Measurements from ENCODE around the gene PKN1. TPM values are rescaled to one million over a fixed set of nuclear protein-coding genes. Genes with fewer than 3 reads are reported as not detected.
A peak's percentile ranks its signal among the peaks of the same experiment; 100 is the strongest.

PKN1 gene
- total RNA-seq, 2 donors from 2014 or later = 103 to 141 TPM

DNA sequence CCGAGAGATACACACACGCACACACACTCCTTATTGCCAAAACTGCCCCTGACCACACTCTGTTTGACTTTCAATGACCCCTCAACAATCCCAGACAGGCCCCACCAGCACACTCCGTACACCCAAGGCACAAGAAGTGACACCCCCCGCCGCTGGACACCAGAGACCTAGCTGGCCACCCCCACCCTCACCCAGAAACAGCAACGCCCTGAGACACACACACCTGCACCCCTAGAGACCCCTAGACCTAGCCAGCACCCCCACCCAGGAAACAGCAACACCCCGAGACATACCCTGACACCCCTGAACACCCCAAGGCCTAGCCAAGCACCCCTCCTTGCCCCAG, 43.2 kb downstream of the PKN1 start:
- no peaks in the 10 kb centered on the region for H3K27me3 ChIP-seq (ENCODE audit: control insufficient read depth, insufficient read depth, low read length, poor library complexity, severe bottlenecking)
- H3K4me1 ChIP-seq (ENCODE audit: control insufficient read depth, insufficient read depth, low read length) = no peaks in the 10 kb centered on the region
- H3K27ac ChIP-seq (ENCODE audit: low read depth, low read length) = no peak overlapping the region
- no peaks in the 10 kb centered on the region for H3K9me3 ChIP-seq (ENCODE audit: control insufficient read depth, low read length)
- Mint-ChIP-seq H3K27ac (peak overlapping the region; percentile 36), H3K4me1 (peaks cover 13% of the 10 kb centered on the region), H3K9me3 (no peaks in the 10 kb centered on the region), H3K36me3 (ENCODE audit: low read depth) (peaks cover 14% of the 10 kb centered on the region), H3K4me3 (no peak overlapping the region), H3K27me3 (ENCODE audit: insufficient read depth) (peaks cover 14% of the 10 kb centered on the region)
- no peak for DNase-seq
- WGBS, 2 experiments (ENCODE audit: insufficient coverage in 1 of 2, insufficient read length in 1 of 2) = 88% methylated on average over 7 of the region's 7 CpGs; no CpG with 5 or more reads in 1 of the 2 experiments
- TF ChIP-seq, protein P1, sequence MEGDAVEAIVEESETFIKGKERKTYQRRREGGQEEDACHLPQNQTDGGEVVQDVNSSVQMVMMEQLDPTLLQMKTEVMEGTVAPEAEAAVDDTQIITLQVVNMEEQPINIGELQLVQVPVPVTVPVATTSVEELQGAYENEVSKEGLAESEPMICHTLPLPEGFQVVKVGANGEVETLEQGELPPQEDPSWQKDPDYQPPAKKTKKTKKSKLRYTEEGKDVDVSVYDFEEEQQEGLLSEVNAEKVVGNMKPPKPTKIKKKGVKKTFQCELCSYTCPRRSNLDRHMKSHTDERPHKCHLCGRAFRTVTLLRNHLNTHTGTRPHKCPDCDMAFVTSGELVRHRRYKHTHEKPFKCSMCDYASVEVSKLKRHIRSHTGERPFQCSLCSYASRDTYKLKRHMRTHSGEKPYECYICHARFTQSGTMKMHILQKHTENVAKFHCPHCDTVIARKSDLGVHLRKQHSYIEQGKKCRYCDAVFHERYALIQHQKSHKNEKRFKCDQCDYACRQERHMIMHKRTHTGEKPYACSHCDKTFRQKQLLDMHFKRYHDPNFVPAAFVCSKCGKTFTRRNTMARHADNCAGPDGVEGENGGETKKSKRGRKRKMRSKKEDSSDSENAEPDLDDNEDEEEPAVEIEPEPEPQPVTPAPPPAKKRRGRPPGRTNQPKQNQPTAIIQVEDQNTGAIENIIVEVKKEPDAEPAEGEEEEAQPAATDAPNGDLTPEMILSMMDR (conservative IDR thresholded peaks at IDR 0.05) = no peak
- H3K36me3 ChIP-seq (ENCODE audit: control insufficient read depth, insufficient read depth, low read length) = peaks cover 19% of the 10 kb centered on the region
- H3K4me3 ChIP-seq (ENCODE audit: low read length) = no peak overlapping the region
- H3K9ac ChIP-seq (ENCODE audit: extremely low read depth, low read length, poor library complexity, severe bottlenecking) = no peak overlapping the region

DNA sequence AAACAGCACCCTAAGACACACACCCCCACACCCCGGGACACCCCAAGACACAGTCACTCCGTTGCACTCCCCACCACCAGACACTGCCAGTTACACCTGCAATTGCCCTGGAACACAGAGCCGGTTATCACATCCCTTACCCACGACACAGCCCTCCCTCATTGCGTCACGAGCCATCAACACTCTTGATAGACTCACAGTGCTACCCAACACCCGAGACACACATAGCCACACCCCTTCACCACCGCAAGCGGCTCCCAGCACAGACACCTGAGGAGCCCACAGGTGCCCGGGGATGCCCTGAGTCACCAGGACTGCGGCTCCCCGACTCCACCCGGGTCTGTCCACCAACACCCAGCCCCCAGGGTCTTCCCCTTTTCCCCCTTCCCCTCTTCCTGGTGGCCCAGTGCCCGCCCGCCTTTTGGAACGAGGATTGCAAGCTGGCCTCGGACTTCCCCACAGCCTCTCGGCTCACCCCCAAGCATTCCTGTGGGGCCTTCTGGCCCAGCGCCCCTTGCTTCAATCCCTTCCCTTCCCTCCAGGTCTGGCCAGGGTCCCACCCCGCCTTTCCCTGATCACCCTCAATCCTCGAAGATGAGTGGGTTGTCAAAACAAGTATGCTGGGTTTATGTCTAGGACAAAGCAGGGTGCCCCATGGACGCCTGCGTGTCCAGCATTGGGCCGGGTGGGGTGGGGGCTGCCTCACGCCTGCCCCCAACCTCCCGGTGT, 43.7 kb downstream of the PKN1 start:
- H3K27me3 Mint-ChIP-seq (ENCODE audit: insufficient read depth) = peaks cover 14% of the 10 kb centered on the region
- no peaks in the 10 kb centered on the region for H3K9me3 Mint-ChIP-seq
- peaks cover 17% of the 10 kb centered on the region for H3K36me3 Mint-ChIP-seq (ENCODE audit: low read depth)
- peaks cover 13% of the 10 kb centered on the region for H3K4me1 Mint-ChIP-seq
- Histone ChIP-seq H3K4me1 (ENCODE audit: control insufficient read depth, insufficient read depth, low read length) (no peaks in the 10 kb centered on the region), H3K36me3 (ENCODE audit: control insufficient read depth, insufficient read depth, low read length) (peaks cover 20% of the 10 kb centered on the region), H3K4me3 (ENCODE audit: low read length) (no peak overlapping the region), H3K9ac (ENCODE audit: extremely low read depth, low read length, poor library complexity, severe bottlenecking) (no peak overlapping the region), H3K27ac (ENCODE audit: low read depth, low read length) (no peak overlapping the region), H3K9me3 (ENCODE audit: control insufficient read depth, low read length) (no peaks in the 10 kb centered on the region), H3K27me3 (ENCODE audit: control insufficient read depth, insufficient read depth, low read length, poor library complexity, severe bottlenecking) (no peaks in the 10 kb centered on the region)
- peak; percentile 78 for DNase-seq
- WGBS, 2 experiments (ENCODE audit: insufficient coverage in 1 of 2, insufficient read length in 1 of 2) = 89 to 91% methylated on average over 12 to 26 of the region's 26 CpGs
- TF ChIP-seq, protein P1 (conservative IDR thresholded peaks at IDR 0.05) = no peak
- peak overlapping the region; percentile 36 for H3K27ac Mint-ChIP-seq
- H3K4me3 Mint-ChIP-seq = no peak overlapping the region

DNA sequence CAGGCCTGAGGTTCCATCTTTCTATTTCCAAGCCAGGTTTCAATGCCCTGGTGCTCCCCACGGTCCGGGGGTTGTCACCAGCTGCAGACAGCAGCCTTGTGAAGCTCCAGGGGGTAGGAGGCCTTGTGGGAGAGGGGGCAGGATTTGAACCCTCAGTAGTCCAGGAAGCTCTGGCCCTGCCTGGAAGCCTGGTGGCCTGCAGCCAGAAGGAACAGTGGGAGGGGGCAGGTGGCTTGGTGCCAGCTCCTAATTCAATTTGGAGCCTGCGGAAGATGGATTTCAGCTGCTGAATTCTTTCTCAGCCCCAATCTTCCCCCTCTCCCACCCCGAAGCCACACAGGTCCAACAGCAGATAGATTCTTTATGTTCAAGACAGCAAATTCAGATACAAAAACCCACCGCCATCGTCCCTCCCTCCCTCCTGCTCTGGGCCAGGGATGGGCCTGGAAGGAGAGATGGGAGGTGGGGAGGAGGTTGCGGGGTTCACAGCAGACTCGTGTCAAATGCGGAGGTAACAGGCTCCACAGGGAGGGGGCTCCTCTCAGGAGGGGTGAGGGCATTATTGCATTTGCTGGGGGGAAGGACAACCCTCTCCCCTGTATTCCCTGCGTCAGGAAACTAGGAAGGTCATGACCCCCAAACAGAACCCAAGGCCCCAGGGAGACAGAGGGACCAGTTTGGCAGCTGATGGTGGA, 44.5 kb downstream of the PKN1 start:
- WGBS, 2 experiments (ENCODE audit: insufficient coverage in 1 of 2, insufficient read length in 1 of 2) = 98 to 100% methylated on average over 1 to 10 of the region's 10 CpGs

More for the DNA sequence above, 44.5 kb downstream of the PKN1 start:
- Mint-ChIP-seq H3K27me3 (ENCODE audit: insufficient read depth) (peaks cover 14% of the 10 kb centered on the region), H3K27ac (no peak overlapping the region), H3K4me3 (no peak overlapping the region), H3K36me3 (ENCODE audit: low read depth) (peaks cover 25% of the 10 kb centered on the region), H3K9me3 (no peaks in the 10 kb centered on the region), H3K4me1 (peaks cover 13% of the 10 kb centered on the region)
- DNase-seq = no peak
- Histone ChIP-seq H3K4me3 (ENCODE audit: low read length) (no peak overlapping the region), H3K9ac (ENCODE audit: extremely low read depth, low read length, poor library complexity, severe bottlenecking) (no peak overlapping the region), H3K36me3 (ENCODE audit: control insufficient read depth, insufficient read depth, low read length) (peaks cover 28% of the 10 kb centered on the region), H3K4me1 (ENCODE audit: control insufficient read depth, insufficient read depth, low read length) (no peaks in the 10 kb centered on the region), H3K27me3 (ENCODE audit: control insufficient read depth, insufficient read depth, low read length, poor library complexity, severe bottlenecking) (no peaks in the 10 kb centered on the region), H3K9me3 (ENCODE audit: control insufficient read depth, low read length) (no peaks in the 10 kb centered on the region), H3K27ac (ENCODE audit: low read depth, low read length) (no peak overlapping the region)
- TF ChIP-seq, protein P1 (conservative IDR thresholded peaks at IDR 0.05) = no peak
